WTC11 (cell line): ENCODE results near the gene CNPY1. TPM values are rescaled to one million over a fixed set of nuclear protein-coding genes. Genes with fewer than 3 reads are reported as not detected.

Experiments
- ATAC-seq: fragments of 200-7000 bp; cut with Tn5 transposase; 2 replicates; pipeline ENCODE4 v1.10.0; 2021; ENCODE audit warnings: mild to moderate bottlenecking, moderate library complexity
- CTCF ChIA-PET: fragments of 300-600 bp; sonication (Branson Sonifier 250); formaldehyde crosslinking; loops from one replicate; lab custom pipeline; 2021; ENCODE audit warnings: antibody characterized with exemption; lab: Charles Lee
- POLR2A ChIA-PET: fragments of 350-600 bp; sonication (Branson Sonifier 250); formaldehyde crosslinking; loops from one replicate; lab custom pipeline; 2021; ENCODE audit warnings: antibody characterized with exemption; lab: Charles Lee
- DNase-seq: peaks from one replicate; pipeline ENCODE4 v3.0.0; 2021; ENCODE audit warnings: low spot score
- H3K27ac Mint-ChIP-seq: 2 replicates; pipeline ENCODE4 v1.8.0; 2021; ENCODE audit warnings: mixed read lengths
- H3K27me3 Mint-ChIP-seq: 2 replicates; pipeline ENCODE4 v1.8.0; 2021; ENCODE audit warnings: low read depth, mild to moderate bottlenecking, moderate library complexity, mixed read lengths
- H3K36me3 Mint-ChIP-seq: 2 replicates; pipeline ENCODE4 v1.8.0; 2021; ENCODE audit warnings: mixed read lengths
- H3K4me1 Mint-ChIP-seq: 2 replicates; pipeline ENCODE4 v1.8.0; 2022; ENCODE audit warnings: mixed read lengths
- H3K4me3 Mint-ChIP-seq: 2 replicates; pipeline ENCODE4 v1.8.0; 2021; ENCODE audit warnings: mild to moderate bottlenecking, moderate library complexity, mixed read lengths
- H3K9me3 Mint-ChIP-seq: 2 replicates; pipeline ENCODE4 v1.8.0; 2021; ENCODE audit warnings: mixed read lengths
- ATF2 ChIP-seq: sonication (generic); formaldehyde crosslinking; IDR thresholded peaks from 2 replicates; pipeline ENCODE4 v1.8.1; 2022; ENCODE audit warnings: low read depth, missing genetic modification reagents, borderline replicate concordance
- CDX4 ChIP-seq: fragments of 250-450 bp; sonication (Bioruptor Pico); IDR thresholded peaks from 2 replicates; pipeline ENCODE4 v1.9.0; 2021; ENCODE audit warnings: moderate library complexity, mild to moderate bottlenecking, inconsistent platforms, borderline replicate concordance
- CREM ChIP-seq: sonication (generic); formaldehyde crosslinking; IDR thresholded peaks from 2 replicates; pipeline ENCODE4 v1.8.1; 2022; ENCODE audit warnings: mild to moderate bottlenecking, missing genetic modification reagents, moderate library complexity
- FOXP1 ChIP-seq: sonication (generic); formaldehyde crosslinking; IDR thresholded peaks from 2 replicates; pipeline ENCODE4 v1.8.0; 2022; ENCODE audit warnings: missing genetic modification reagents, mild to moderate bottlenecking, moderate library complexity, borderline replicate concordance
- NFE2L1 ChIP-seq: sonication (generic); formaldehyde crosslinking; IDR thresholded peaks from 2 replicates; pipeline ENCODE4 v1.8.1; 2023; ENCODE audit warnings: missing genetic modification reagents
- PRRX2 ChIP-seq: fragments of 250-450 bp; sonication (Bioruptor Pico); IDR thresholded peaks from 2 replicates; pipeline ENCODE4 v1.8.0; 2021; ENCODE audit warnings: mild to moderate bottlenecking
- RORB ChIP-seq: fragments of 250-450 bp; sonication (Bioruptor Pico); IDR thresholded peaks from 2 replicates; pipeline ENCODE4 v1.9.0; 2021; ENCODE audit warnings: mild to moderate bottlenecking
- SP1 ChIP-seq: sonication (generic); formaldehyde crosslinking; conservative IDR thresholded peaks from 2 replicates; pipeline ENCODE4 v1.8.1; 2022; ENCODE audit warnings: missing genetic modification reagents
- STAT6 ChIP-seq: sonication (generic); formaldehyde crosslinking; conservative IDR thresholded peaks from 2 replicates; pipeline ENCODE4 v1.8.1; 2023; ENCODE audit warnings: mild to moderate bottlenecking, low read depth, missing genetic modification reagents, moderate library complexity
- TEAD1 ChIP-seq: sonication (generic); formaldehyde crosslinking; IDR thresholded peaks from 2 replicates; pipeline ENCODE4 v1.8.0; 2022; ENCODE audit warnings: mild to moderate bottlenecking, missing genetic modification reagents
- ZNF263 ChIP-seq: sonication (generic); formaldehyde crosslinking; IDR thresholded peaks from 2 replicates; pipeline ENCODE4 v1.8.1; 2022; ENCODE audit warnings: low read depth, mild to moderate bottlenecking, moderate library complexity, missing genetic modification reagents
- ZNF396 ChIP-seq: fragments of 250-450 bp; sonication (Bioruptor Pico); IDR thresholded peaks from 2 replicates; pipeline ENCODE4 v1.8.0; 2021; ENCODE audit warnings: mild to moderate bottlenecking, moderate library complexity, borderline replicate concordance
- ZNF671 ChIP-seq: fragments of 250-450 bp; sonication (Bioruptor Pico); IDR thresholded peaks from 2 replicates; pipeline ENCODE4 v1.8.0; 2021; ENCODE audit warnings: mild to moderate bottlenecking
- total RNA-seq: library from RNA; stranded (reverse); gene quantifications from 3 replicates; pipeline ENCODE4 v1.2.3, GENCODE V29; 2021
- TF ChIP-seq, protein P1 (sequence below): sonication (generic); formaldehyde crosslinking; IDR thresholded peaks from 2 replicates; pipeline ENCODE4 v1.8.0; 2022; ENCODE audit warnings: missing genetic modification reagents
- TF ChIP-seq, protein P2 (sequence below): fragments of 250-450 bp; sonication (Bioruptor Pico); IDR thresholded peaks from 2 replicates; pipeline ENCODE4 v1.9.0; 2021; ENCODE audit warnings: mild to moderate bottlenecking

CNPY1 gene
- total RNA-seq, 1 experiment from 2014 or later, result 0.09 TPM

- Mint-ChIP-seq H3K36me3 (no peaks in the 10 kb centered on the region), H3K4me3 (peak overlapping the region; percentile 83)
Measured at GRCh38 chr7:155490697-155491628, 55.4 kb downstream of the CNPY1 start.

More at GRCh38 chr7:155490697-155491628, 55.4 kb downstream of the CNPY1 start:
- Mint-ChIP-seq H3K4me1 (peaks cover 41% of the 10 kb centered on the region), H3K27ac (peak overlapping the region; percentile 36), H3K27me3 (peaks cover 81% of the 10 kb centered on the region), H3K9me3 (no peaks in the 10 kb centered on the region)
- DNase-seq (peak; percentile 81), ATAC-seq (peak; percentile 88)
- ChIA-PET POLR2A (interaction anchor here (0.7 kb wide), 1 partner anchor 429 kb away, joined by 4 read pairs; no protein-coding TSS in a partner anchor), CTCF (interaction anchor here (0.7 to 1.0 kb wide), 2 partner anchors 18 to 460 kb away, joined by 3 to 4 read pairs; no protein-coding TSS in a partner anchor)
- TF ChIP-seq FOXP1, result no peak
- no peak for TF ChIP-seq RORB (CRISPR knock-in tag)
- TF ChIP-seq, protein P1, sequence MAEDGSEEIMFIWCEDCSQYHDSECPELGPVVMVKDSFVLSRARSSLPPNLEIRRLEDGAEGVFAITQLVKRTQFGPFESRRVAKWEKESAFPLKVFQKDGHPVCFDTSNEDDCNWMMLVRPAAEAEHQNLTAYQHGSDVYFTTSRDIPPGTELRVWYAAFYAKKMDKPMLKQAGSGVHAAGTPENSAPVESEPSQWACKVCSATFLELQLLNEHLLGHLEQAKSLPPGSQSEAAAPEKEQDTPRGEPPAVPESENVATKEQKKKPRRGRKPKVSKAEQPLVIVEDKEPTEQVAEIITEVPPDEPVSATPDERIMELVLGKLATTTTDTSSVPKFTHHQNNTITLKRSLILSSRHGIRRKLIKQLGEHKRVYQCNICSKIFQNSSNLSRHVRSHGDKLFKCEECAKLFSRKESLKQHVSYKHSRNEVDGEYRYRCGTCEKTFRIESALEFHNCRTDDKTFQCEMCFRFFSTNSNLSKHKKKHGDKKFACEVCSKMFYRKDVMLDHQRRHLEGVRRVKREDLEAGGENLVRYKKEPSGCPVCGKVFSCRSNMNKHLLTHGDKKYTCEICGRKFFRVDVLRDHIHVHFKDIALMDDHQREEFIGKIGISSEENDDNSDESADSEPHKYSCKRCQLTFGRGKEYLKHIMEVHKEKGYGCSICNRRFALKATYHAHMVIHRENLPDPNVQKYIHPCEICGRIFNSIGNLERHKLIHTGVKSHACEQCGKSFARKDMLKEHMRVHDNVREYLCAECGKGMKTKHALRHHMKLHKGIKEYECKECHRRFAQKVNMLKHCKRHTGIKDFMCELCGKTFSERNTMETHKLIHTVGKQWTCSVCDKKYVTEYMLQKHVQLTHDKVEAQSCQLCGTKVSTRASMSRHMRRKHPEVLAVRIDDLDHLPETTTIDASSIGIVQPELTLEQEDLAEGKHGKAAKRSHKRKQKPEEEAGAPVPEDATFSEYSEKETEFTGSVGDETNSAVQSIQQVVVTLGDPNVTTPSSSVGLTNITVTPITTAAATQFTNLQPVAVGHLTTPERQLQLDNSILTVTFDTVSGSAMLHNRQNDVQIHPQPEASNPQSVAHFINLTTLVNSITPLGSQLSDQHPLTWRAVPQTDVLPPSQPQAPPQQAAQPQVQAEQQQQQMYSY (CRISPR knock-in tag), result no peak
- no peak for TF ChIP-seq CDX4
- TF ChIP-seq TEAD1 (CRISPR knock-in tag), result no peak
- no peak for TF ChIP-seq SP1 (CRISPR knock-in tag)
- TF ChIP-seq NFE2L1 (CRISPR knock-in tag), result no peak
- TF ChIP-seq STAT6 (CRISPR knock-in tag), result no peak
- TF ChIP-seq, protein P2, sequence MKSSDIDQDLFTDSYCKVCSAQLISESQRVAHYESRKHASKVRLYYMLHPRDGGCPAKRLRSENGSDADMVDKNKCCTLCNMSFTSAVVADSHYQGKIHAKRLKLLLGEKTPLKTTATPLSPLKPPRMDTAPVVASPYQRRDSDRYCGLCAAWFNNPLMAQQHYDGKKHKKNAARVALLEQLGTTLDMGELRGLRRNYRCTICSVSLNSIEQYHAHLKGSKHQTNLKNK (CRISPR knock-in tag), result no peak
- no peak for TF ChIP-seq ZNF263 (CRISPR knock-in tag)
- no peak for TF ChIP-seq ZNF671 (CRISPR knock-in tag)
- no peak for TF ChIP-seq ZNF396 (CRISPR knock-in tag)
- TF ChIP-seq CREM, result no peak
- TF ChIP-seq ATF2 (CRISPR knock-in tag), result no peak
- TF ChIP-seq PRRX2, result no peak
